K562 treated with DMSO at 1 percent for 24 hours (cell line): ENCODE results near the gene IDH2. TPM values are rescaled to one million over a fixed set of nuclear protein-coding genes. Genes with fewer than 3 reads are reported as not detected.

ENCODE experiments used
- total RNA-seq: library from RNA; unstranded; fragments of 300-600 nt; gene quantifications from 2 replicates; pipeline ENCODE4 v1.2.3, GENCODE V29; 2022; ENCODE audit warnings: low read depth; ENCODE audit not compliant: insufficient read depth

The IDH2 gene
- 98.2 and 106 TPM in 2 replicates for total RNA-seq

DNA sequence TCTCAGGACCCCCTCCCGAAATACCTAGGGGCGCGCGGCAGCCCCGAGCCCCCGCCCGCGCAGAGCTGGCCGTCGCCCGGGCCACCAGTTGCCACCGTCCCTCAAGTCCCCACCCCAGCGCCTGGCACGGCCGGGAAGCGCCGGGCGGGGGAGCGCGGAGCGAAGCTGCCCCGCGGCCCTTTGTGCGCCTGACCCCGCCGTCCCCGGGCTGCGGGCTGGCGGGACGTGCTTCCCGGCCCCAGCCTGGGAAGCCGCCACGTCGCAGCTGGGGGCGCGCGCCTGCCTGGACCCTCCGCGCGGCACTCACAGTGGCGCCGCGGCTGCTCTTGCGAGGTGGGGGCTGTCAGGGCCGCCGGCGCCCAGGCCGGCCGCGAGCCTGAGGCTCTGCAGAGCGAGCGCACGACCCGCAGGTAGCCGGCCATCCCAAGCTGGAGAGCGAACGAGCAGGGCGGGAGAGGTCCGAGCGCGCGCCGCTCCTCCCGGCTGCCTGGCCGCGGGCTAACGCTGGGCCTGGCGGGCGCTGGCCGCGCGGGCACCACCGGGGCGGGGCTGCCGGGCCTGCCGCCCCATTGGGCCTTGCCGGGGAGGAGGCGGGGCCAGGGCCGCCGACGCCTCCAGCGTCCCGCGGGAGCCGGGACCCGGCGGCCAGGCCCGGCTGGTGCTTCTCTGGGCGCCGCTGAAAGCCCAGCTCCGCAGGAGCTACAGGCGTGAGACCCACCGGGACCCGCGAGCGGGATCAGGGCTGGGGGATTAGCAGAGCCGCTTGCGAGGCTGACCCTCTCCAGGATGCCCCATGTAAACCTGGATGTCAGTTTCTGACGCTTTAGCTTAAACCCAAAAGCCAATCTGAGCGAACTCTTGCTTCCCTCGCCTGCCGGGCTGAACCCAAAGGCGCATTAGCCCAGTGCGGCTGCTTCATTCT, at the start of gene IDH2:
Gene IDH2 (minus strand): TSS at position 500 of the 922 bp plus-strand sequence. CDS start 78 bp downstream, at position 422.

Other genes with a start within 250 kb of the IDH2 start
- 24.0 and 25.3 TPM in 2 replicates for gene AP3S2, start 208.5 kb downstream of the IDH2 start, total RNA-seq
- not detected in 2 replicates for gene ARPIN, start 189.5 kb downstream of the IDH2 start, total RNA-seq
- 9.7 and 10.8 TPM in 2 replicates for gene ZNF710, start 101.1 kb downstream of the IDH2 start, total RNA-seq
- 48.5 and 55.1 TPM in 2 replicates for gene SEMA4B, start 98.9 kb upstream of the IDH2 start, total RNA-seq
- gene CIB1, start 131.5 kb upstream of the IDH2 start, total RNA-seq = 163 and 165 TPM in 2 replicates
- gene GDPGP1, start 131.7 kb upstream of the IDH2 start, total RNA-seq = 5.8 and 7.8 TPM in 2 replicates
- gene TTLL13, start 147.1 kb upstream of the IDH2 start, total RNA-seq = not detected in 2 replicates
- 52.4 and 53.2 TPM in 2 replicates for gene NGRN, start 163.2 kb upstream of the IDH2 start, total RNA-seq
- gene ZNF774, start 249.8 kb upstream of the IDH2 start, total RNA-seq = 1.7 and 8.2 TPM in 2 replicates